GM10248 (cell line): ENCODE measurements around the gene UQCR11.

Source experiments
- CTCF ChIA-PET: fragments of 300-600 bp; sonication (Branson Sonifier 250); formaldehyde crosslinking; extraction: SDS; loops from one replicate; lab custom pipeline; 2021; ENCODE audit warnings: antibody characterized with exemption; lab: Yijun Ruan, JAX
- POLR2A ChIA-PET: fragments of 350-650 bp; sonication (Branson Sonifier 250); formaldehyde crosslinking; extraction: SDS; loops from one replicate; lab custom pipeline; 2020; ENCODE audit warnings: antibody characterized with exemption; lab: Yijun Ruan, JAX
- DNase-seq: peaks from one replicate; pipeline ENCODE4 v3.0.0; 2012; ENCODE audit errors: extremely low spot score
- TF ChIP-seq, protein P1 (sequence below): IDR thresholded peaks from 2 replicates; pipeline ENCODE4 v1.5.1; 2012; ENCODE audit warnings: mild to moderate bottlenecking, low read depth; ENCODE audit errors: extremely low read depth, missing control alignments, control extremely low read depth

The UQCR11 gene

GRCh38 chr19:1549332-1549945, 55.8 kb downstream of the UQCR11 start:
- POLR2A ChIA-PET = no interaction called here
- no peak for DNase-seq
- CTCF ChIA-PET = interaction anchor here (1.2 kb wide), 1 partner anchor 247 kb away, joined by 3 read pairs; no protein-coding TSS in a partner anchor
- TF ChIP-seq, protein P1, sequence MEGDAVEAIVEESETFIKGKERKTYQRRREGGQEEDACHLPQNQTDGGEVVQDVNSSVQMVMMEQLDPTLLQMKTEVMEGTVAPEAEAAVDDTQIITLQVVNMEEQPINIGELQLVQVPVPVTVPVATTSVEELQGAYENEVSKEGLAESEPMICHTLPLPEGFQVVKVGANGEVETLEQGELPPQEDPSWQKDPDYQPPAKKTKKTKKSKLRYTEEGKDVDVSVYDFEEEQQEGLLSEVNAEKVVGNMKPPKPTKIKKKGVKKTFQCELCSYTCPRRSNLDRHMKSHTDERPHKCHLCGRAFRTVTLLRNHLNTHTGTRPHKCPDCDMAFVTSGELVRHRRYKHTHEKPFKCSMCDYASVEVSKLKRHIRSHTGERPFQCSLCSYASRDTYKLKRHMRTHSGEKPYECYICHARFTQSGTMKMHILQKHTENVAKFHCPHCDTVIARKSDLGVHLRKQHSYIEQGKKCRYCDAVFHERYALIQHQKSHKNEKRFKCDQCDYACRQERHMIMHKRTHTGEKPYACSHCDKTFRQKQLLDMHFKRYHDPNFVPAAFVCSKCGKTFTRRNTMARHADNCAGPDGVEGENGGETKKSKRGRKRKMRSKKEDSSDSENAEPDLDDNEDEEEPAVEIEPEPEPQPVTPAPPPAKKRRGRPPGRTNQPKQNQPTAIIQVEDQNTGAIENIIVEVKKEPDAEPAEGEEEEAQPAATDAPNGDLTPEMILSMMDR = no peak
